PC-3 (cell line): ENCODE measurements around the gene ARHGAP24. TPM values are rescaled to one million over a fixed set of nuclear protein-coding genes. Genes with fewer than 3 reads are reported as not detected.
A peak's percentile ranks its signal among the peaks of the same experiment; 100 is the strongest.

ENCODE experiments used
- ATAC-seq: fragments of 200-7000 bp; cut with Tn5 transposase; 2 replicates; pipeline ENCODE4 v1.9.1; 2020; ENCODE audit warnings: mild to moderate bottlenecking, moderate library complexity
- BruUV-seq: library from RNA; stranded (reverse); fragments of 400-500 nt; replicated peaks from 2 replicates; lab custom pipeline; 2021; lab: Mats Ljungman, UMichigan
- CTCF ChIA-PET: fragments of 300-600 bp; sonication (Branson Sonifier 250); formaldehyde crosslinking; loops from one replicate; lab custom pipeline; 2022; ENCODE audit warnings: antibody characterized with exemption; lab: Charles Lee
- POLR2A ChIA-PET: fragments of 300-600 bp; sonication (Branson Sonifier 250); formaldehyde crosslinking; loops from one replicate; lab custom pipeline; 2022; ENCODE audit warnings: antibody characterized with exemption; ENCODE audit not compliant: unreplicated experiment; lab: Charles Lee
- DNase-seq: peaks from one replicate; pipeline ENCODE4 v3.0.0-alpha.2; 2015
- H2AFZ ChIP-seq: fragments of 300-600 bp; sonication (generic); 2 replicates; pipeline ENCODE4 v1.6.0; 2016; ENCODE audit warnings: antibody characterized with exemption, low read length
- H3F3A ChIP-seq: fragments of 300-600 bp; sonication (generic); one replicate; pipeline ENCODE4 v1.6.0; 2017; ENCODE audit warnings: antibody characterized with exemption, low read length, control low read depth, mild to moderate bottlenecking; ENCODE audit not compliant: unreplicated experiment
- H3K27ac ChIP-seq: fragments of 300-600 bp; sonication (generic); 2 replicates; pipeline ENCODE4 v1.5.1; 2016; ENCODE audit warnings: mild to moderate bottlenecking, low read length
- H3K27me3 ChIP-seq: fragments of 300-600 bp; sonication (generic); 2 replicates; pipeline ENCODE4 v1.6.1; 2016; ENCODE audit warnings: low read length, mixed read lengths
- H3K36me3 ChIP-seq: fragments of 300-600 bp; sonication (generic); 2 replicates; pipeline ENCODE4 v1.6.1; 2016; ENCODE audit warnings: low read depth, mixed run types, low read length, mixed read lengths
- H3K4me1 ChIP-seq: fragments of 300-600 bp; sonication (generic); 2 replicates; pipeline ENCODE4 v1.5.1; 2016; ENCODE audit warnings: low read length; ENCODE audit not compliant: insufficient read depth
- H3K4me2 ChIP-seq: fragments of 300-600 bp; sonication (generic); 2 replicates; pipeline ENCODE4 v1.6.0; 2016; ENCODE audit warnings: low read length
- H3K4me3 ChIP-seq: fragments of 300-600 bp; sonication (generic); 2 replicates; pipeline ENCODE4 v1.5.1; 2016; ENCODE audit warnings: mild to moderate bottlenecking, low read length, mixed read lengths
- H3K79me2 ChIP-seq: fragments of 300-600 bp; sonication (generic); 2 replicates; pipeline ENCODE4 v1.6.1; 2017; ENCODE audit warnings: low read length, mixed read lengths
- H3K9ac ChIP-seq: fragments of 300-600 bp; sonication (generic); 2 replicates; pipeline ENCODE4 v1.6.0; 2016; ENCODE audit warnings: mild to moderate bottlenecking, low read length
- H3K9me2 ChIP-seq: fragments of 300-600 bp; sonication (generic); replicated peaks from 2 replicates; pipeline ENCODE4 v1.6.1; 2016; ENCODE audit warnings: mixed run types, low read length, mixed read lengths
- H3K9me3 ChIP-seq: fragments of 300-600 bp; sonication (generic); 2 replicates; pipeline ENCODE4 v1.6.1; 2016; ENCODE audit warnings: low read length, mixed read lengths
- H4K20me1 ChIP-seq: fragments of 300-600 bp; sonication (generic); 2 replicates; pipeline ENCODE4 v1.6.1; 2016; ENCODE audit warnings: low read length, mixed read lengths
- CTCF ChIP-seq: fragments of 300-600 bp; sonication (generic); conservative IDR thresholded peaks from 2 replicates; pipeline ENCODE4 v1.5.1; 2017; ENCODE audit warnings: antibody characterized with exemption, low read depth, mild to moderate bottlenecking, low read length
- EZH2 ChIP-seq: fragments of 300-600 bp; sonication (generic); IDR thresholded peaks from one replicate; pipeline ENCODE4 v1.6.1; 2017; ENCODE audit warnings: antibody characterized with exemption, mild to moderate bottlenecking, low read length; ENCODE audit not compliant: unreplicated experiment
- EZH2phosphoT487 ChIP-seq: fragments of 300-600 bp; sonication (generic); IDR thresholded peaks from 2 replicates; pipeline ENCODE4 v1.6.1; 2018; ENCODE audit warnings: mild to moderate bottlenecking, antibody characterized with exemption, low read length, borderline replicate concordance
- intact Hi-C: fragments of 100-400 bp; cut with micrococcal nuclease; formaldehyde crosslinking; loops from 2 replicates; pipeline ENCODE4 v1.9.0; 2023
- total RNA-seq: library from RNA; depleted of rRNA; stranded (reverse); fragments of >200 nt; gene quantifications from 2 replicates; pipeline ENCODE4 v1.2.3, GENCODE V29; 2014

The ARHGAP24 gene
- total RNA-seq, 1 experiment from 2014 or later, result 7.4 TPM

- ATAC-seq (peak; percentile 56), DNase-seq (peak; percentile 56)
These were observed 294.1 kb downstream of the ARHGAP24 start for GRCh38 chr4:85769009-85769408.

GRCh38 chr4:85772470-85772869, 297.5 kb downstream of the ARHGAP24 start:
- H3F3A ChIP-seq, result no peaks in the 10 kb centered on the region
- H3K27me3 ChIP-seq, result no peaks in the 10 kb centered on the region
- peaks cover 27% of the 10 kb centered on the region for H3K4me1 ChIP-seq
- H3K4me2 ChIP-seq, result no peak overlapping the region
- no peak overlapping the region for H3K27ac ChIP-seq
- intact Hi-C loops, result no loop called here
- H3K9me3 ChIP-seq, result no peaks in the 10 kb centered on the region
- ATAC-seq (no peak), DNase-seq (no peak)
- no peaks in the 10 kb centered on the region for H3K9me2 ChIP-seq
- no peak overlapping the region for H3K4me3 ChIP-seq
- no peaks in the 10 kb centered on the region for H4K20me1 ChIP-seq
- CTCF ChIA-PET, result no interaction called here
- no TSS peak for BruUV-seq
- POLR2A ChIA-PET, result no interaction called here
- H3K79me2 ChIP-seq, result no peaks in the 10 kb centered on the region
- H3K36me3 ChIP-seq, result no peaks in the 10 kb centered on the region
- H3K9ac ChIP-seq, result no peak overlapping the region
- TF ChIP-seq EZH2phosphoT487 (no peak), EZH2 (no peak), CTCF (no peak)
- H2AFZ ChIP-seq, result no peak overlapping the region

More at GRCh38 chr4:85769009-85769408, 294.1 kb downstream of the ARHGAP24 start:
- H2AFZ ChIP-seq, result no peak overlapping the region
- no peaks in the 10 kb centered on the region for H3K79me2 ChIP-seq
- no TSS peak for BruUV-seq
- ChIA-PET CTCF (no interaction called here), POLR2A (no interaction called here)
- no peak overlapping the region for H3K9ac ChIP-seq
- intact Hi-C loops, result no loop called here
- no peaks in the 10 kb centered on the region for H4K20me1 ChIP-seq
- H3K9me2 ChIP-seq, result no peaks in the 10 kb centered on the region
- peaks cover 8% of the 10 kb centered on the region for H3K4me1 ChIP-seq
- no peak overlapping the region; the same call in 1 of the 2 replicates for H3K27ac ChIP-seq
- H3K4me3 ChIP-seq, result no peak overlapping the region
- H3K4me2 ChIP-seq, result no peak overlapping the region
- no peaks in the 10 kb centered on the region for H3K9me3 ChIP-seq
- H3K36me3 ChIP-seq, result no peaks in the 10 kb centered on the region
- TF ChIP-seq EZH2 (no peak), EZH2phosphoT487 (no peak)
- no peaks in the 10 kb centered on the region for H3K27me3 ChIP-seq
- H3F3A ChIP-seq, result no peaks in the 10 kb centered on the region

GRCh38 chr4:85773372-85773771, 298.4 kb downstream of the ARHGAP24 start:
- no TSS peak for BruUV-seq
- Histone ChIP-seq H3K4me3 (no peak overlapping the region), H3K9me2 (no peaks in the 10 kb centered on the region), H3K27me3 (no peaks in the 10 kb centered on the region), H4K20me1 (no peaks in the 10 kb centered on the region), H2AFZ (no peak overlapping the region), H3K4me1 (peaks cover 36% of the 10 kb centered on the region), H3K4me2 (no peak overlapping the region), H3K36me3 (no peaks in the 10 kb centered on the region), H3K27ac (no peak overlapping the region), H3K9me3 (no peaks in the 10 kb centered on the region), H3K9ac (no peak overlapping the region), H3F3A (no peaks in the 10 kb centered on the region), H3K79me2 (no peaks in the 10 kb centered on the region)
- intact Hi-C loops, result no loop called here
- CTCF ChIA-PET, result no interaction called here
- no peak for TF ChIP-seq EZH2
- TF ChIP-seq EZH2phosphoT487, result no peak
- no peak for TF ChIP-seq CTCF
- DNase-seq (no peak), ATAC-seq (no peak)
- POLR2A ChIA-PET, result no interaction called here
